AG04450 (cell line): ENCODE results near the gene GNGT1. TPM values are rescaled to one million over a fixed set of nuclear protein-coding genes. Genes with fewer than 3 reads are reported as not detected.
A peak's percentile ranks its signal among the peaks of the same experiment; 100 is the strongest.

Experiments used
- CTCF ChIA-PET: fragments of 300-600, 350-600 bp; formaldehyde crosslinking; extraction: SDS; loops from one replicate; lab custom pipeline; 2022; ENCODE audit warnings: antibody characterized with exemption, inconsistent platforms; lab: Charles Lee
- POLR2A ChIA-PET: fragments of 350-600 bp; formaldehyde crosslinking; extraction: SDS; loops from one replicate; lab custom pipeline; 2021; ENCODE audit warnings: antibody characterized with exemption, inconsistent platforms; lab: Yijun Ruan, JAX
- DNase-seq: peaks from one replicate; pipeline ENCODE4 v3.0.0-alpha.2; 2011; ENCODE audit warnings: low read depth, low spot score
- H3K27ac ChIP-seq: one replicate; pipeline ENCODE4 v1.5.1; 2012; ENCODE audit warnings: low read depth, low read length, control low read depth
- H3K27me3 ChIP-seq: one replicate; pipeline ENCODE4 v1.6.0; 2012; ENCODE audit warnings: low read length; ENCODE audit not compliant: control insufficient read depth, insufficient read depth
- H3K4me3 ChIP-seq: 2 replicates; pipeline ENCODE4 v1.5.1; 2011; ENCODE audit warnings: mild to moderate bottlenecking, low read depth, low read length, control low read depth
- H3K9me3 ChIP-seq: 2 replicates; pipeline ENCODE4 v1.5.1; 2012; ENCODE audit warnings: low read length; ENCODE audit not compliant: control insufficient read depth, insufficient read depth
- CTCF ChIP-seq: IDR thresholded peaks from 2 replicates; pipeline ENCODE4 v1.5.1; 2011; ENCODE audit warnings: low read depth, low read length, control low read depth, inconsistent platforms
- polyA minus RNA-seq: library from RNA; depleted of rRNA, polyadenylated mRNA; stranded (reverse); fragments of >200 nt; gene quantifications from 2 replicates; pipeline ENCODE4 v1.2.3, GENCODE V29; 2011; rRNA and poly(A)+ RNA removed
- polyA plus RNA-seq: library from polyadenylated mRNA; depleted of rRNA; stranded (reverse); fragments of >200 nt; gene quantifications from 2 replicates; pipeline ENCODE4 v1.2.3, GENCODE V29; 2011; rRNA removed

GNGT1 gene
- polyA plus RNA-seq (not detected in 2 replicates), polyA minus RNA-seq (not detected in 2 replicates)

GRCh38 chr7:93906267-93906666, at the start of gene GNGT1:
Gene GNGT1 (plus strand): TSS chr7:93906567. CDS start chr7:93906747, 180 bp downstream.
- Histone ChIP-seq H3K27ac (no peak within 1 kb of the TSS), H3K4me3 (no peak within 1 kb of the TSS), H3K27me3 (no peaks in the 10 kb centered on the region), H3K9me3 (no peaks in the 10 kb centered on the region)
- POLR2A ChIA-PET, result no interaction called here
- no peak for TF ChIP-seq CTCF
- CTCF ChIA-PET, result interaction anchor here (0.6 to 1.5 kb wide), 4 partner anchors 10 to 382 kb away, joined by 3 to 7 read pairs (median 3); no protein-coding TSS in a partner anchor
- DNase-seq, result no peak

- Histone ChIP-seq H3K4me3 (no peak overlapping the region), H3K27ac (no peak overlapping the region), H3K27me3 (no peaks in the 10 kb centered on the region), H3K9me3 (no peaks in the 10 kb centered on the region)
- ChIA-PET POLR2A (no interaction called here), CTCF (no interaction called here)
- no peak for DNase-seq
- TF ChIP-seq CTCF, result no peak
Observed at GRCh38 chr7:93858857-93859256, 47.5 kb upstream of the GNGT1 start.

GRCh38 chr7:93860261-93860660, 46.1 kb upstream of the GNGT1 start:
- H3K4me3 ChIP-seq, result no peak overlapping the region
- H3K27ac ChIP-seq, result no peak overlapping the region
- no peak for TF ChIP-seq CTCF
- no peak for DNase-seq
- POLR2A ChIA-PET, result no interaction called here
- CTCF ChIA-PET, result interaction anchor here (1.0 kb wide), 1 partner anchor 61 kb away, joined by 3 read pairs; no protein-coding TSS in a partner anchor
- no peaks in the 10 kb centered on the region for H3K27me3 ChIP-seq
- no peaks in the 10 kb centered on the region for H3K9me3 ChIP-seq

GRCh38 chr7:93861325-93861949, 44.9 kb upstream of the GNGT1 start:
- Histone ChIP-seq H3K27me3 (no peaks in the 10 kb centered on the region), H3K9me3 (no peaks in the 10 kb centered on the region), H3K4me3 (no peak overlapping the region), H3K27ac (no peak overlapping the region)
- ChIA-PET POLR2A (no interaction called here), CTCF (interaction anchor here (0.9 kb wide), 1 partner anchor 10 kb away, joined by 3 read pairs; no protein-coding TSS in a partner anchor)
- no peak for DNase-seq
- peak; percentile 38 for TF ChIP-seq CTCF

GRCh38 chr7:93862651-93863050, 43.7 kb upstream of the GNGT1 start:
- ChIA-PET CTCF (no interaction called here), POLR2A (no interaction called here)
- Histone ChIP-seq H3K27ac (no peak overlapping the region), H3K4me3 (no peak overlapping the region), H3K27me3 (no peaks in the 10 kb centered on the region), H3K9me3 (no peaks in the 10 kb centered on the region)
- TF ChIP-seq CTCF, result no peak
- no peak for DNase-seq
